ENCODE data around the gene CNKSR3.

The CNKSR3 gene

GRCh38 chr6:154410619-154411072 lies 99.8 kb downstream of the CNKSR3 start:
- DNase-seq: no peak

- no peak for DNase-seq
Observed at GRCh38 chr6:154408891-154409500, 101.5 kb downstream of the CNKSR3 start.

GRCh38 chr6:154407440-154407839 lies 103.0 kb downstream of the CNKSR3 start:
- no peak for DNase-seq

- no peak for DNase-seq
Observed at GRCh38 chr6:154406869-154407268, 103.6 kb downstream of the CNKSR3 start.

GRCh38 chr6:154406301-154406700 lies 104.2 kb downstream of the CNKSR3 start:
- no peak for DNase-seq

- DNase-seq: no peak
Observed at GRCh38 chr6:154404791-154405400, 105.6 kb downstream of the CNKSR3 start.

GRCh38 chr6:154403788-154404187 lies 106.7 kb downstream of the CNKSR3 start:
- peak; percentile 4 for DNase-seq

- DNase-seq: no peak
Observed at GRCh38 chr6:154402081-154402780, 108.3 kb downstream of the CNKSR3 start.

GRCh38 chr6:154399097-154399496 lies 111.4 kb downstream of the CNKSR3 start:
- no peak for DNase-seq

- DNase-seq: no peak
Observed at GRCh38 chr6:154397491-154398195, 112.8 kb downstream of the CNKSR3 start.

- DNase-seq: no peak
Observed at GRCh38 chr6:154395878-154396277, 114.6 kb downstream of the CNKSR3 start.

GRCh38 chr6:154395316-154395715 lies 115.2 kb downstream of the CNKSR3 start:
- no peak for DNase-seq

GRCh38 chr6:154394571-154394970 lies 115.9 kb downstream of the CNKSR3 start:
- no peak for DNase-seq

GRCh38 chr6:154390034-154390433 lies 120.5 kb downstream of the CNKSR3 start:
- no peak for DNase-seq

GRCh38 chr6:154388803-154389202 lies 121.7 kb downstream of the CNKSR3 start:
- DNase-seq: no peak

GRCh38 chr6:154386848-154387717 lies 123.4 kb downstream of the CNKSR3 start:
- DNase-seq: no peak

GRCh38 chr6:154384191-154384590 lies 126.3 kb downstream of the CNKSR3 start:
- no peak for DNase-seq

- no peak for DNase-seq
Observed at GRCh38 chr6:154383273-154383672, 127.2 kb downstream of the CNKSR3 start.

GRCh38 chr6:154382740-154383139 lies 127.7 kb downstream of the CNKSR3 start:
- DNase-seq: no peak

GRCh38 chr6:154381548-154381947 lies 128.9 kb downstream of the CNKSR3 start:
- no peak for DNase-seq

GRCh38 chr6:154380741-154381140 lies 129.7 kb downstream of the CNKSR3 start:
- no peak for DNase-seq

GRCh38 chr6:154379585-154379984 lies 130.9 kb downstream of the CNKSR3 start:
- DNase-seq: no peak

- no peak for DNase-seq
Observed at GRCh38 chr6:154378518-154378917, 132.0 kb downstream of the CNKSR3 start.

Measured in NCI-H1092 (cell line).